Adipocyte (in vitro differentiated cells): ENCODE results near the gene TMPRSS7.

Source experiments
- DNase-seq: peaks from one replicate; pipeline ENCODE4 v3.0.0-alpha.2; 2015; ENCODE audit warnings: low read depth
- H3K27me3 ChIP-seq: replicated peaks from 2 replicates; pipeline ENCODE4 v1.7.0; 2013; ENCODE audit warnings: mild to moderate bottlenecking, low read length, moderate library complexity; ENCODE audit not compliant: control insufficient read depth, insufficient read depth
- H3K36me3 ChIP-seq: 2 replicates; pipeline ENCODE4 v1.7.0; 2013; ENCODE audit warnings: low read length, mild to moderate bottlenecking, moderate library complexity; ENCODE audit not compliant: control insufficient read depth, insufficient read depth, severe bottlenecking
- H3K4me1 ChIP-seq: 2 replicates; pipeline ENCODE4 v1.7.0; 2013; ENCODE audit warnings: mild to moderate bottlenecking, low read length, moderate library complexity; ENCODE audit not compliant: control insufficient read depth, insufficient read depth
- H3K4me3 ChIP-seq: 2 replicates; pipeline ENCODE4 v1.7.0; 2013; ENCODE audit warnings: mild to moderate bottlenecking, low read length, moderate library complexity
- H3K9ac ChIP-seq: 2 replicates; pipeline ENCODE4 v1.7.0; 2013; ENCODE audit warnings: mild to moderate bottlenecking, low read length, moderate library complexity
- H3K9me3 ChIP-seq: 2 replicates; pipeline ENCODE4 v1.7.0; 2013; ENCODE audit warnings: mild to moderate bottlenecking, low read length, moderate library complexity; ENCODE audit not compliant: control insufficient read depth

TMPRSS7 gene

DNA sequence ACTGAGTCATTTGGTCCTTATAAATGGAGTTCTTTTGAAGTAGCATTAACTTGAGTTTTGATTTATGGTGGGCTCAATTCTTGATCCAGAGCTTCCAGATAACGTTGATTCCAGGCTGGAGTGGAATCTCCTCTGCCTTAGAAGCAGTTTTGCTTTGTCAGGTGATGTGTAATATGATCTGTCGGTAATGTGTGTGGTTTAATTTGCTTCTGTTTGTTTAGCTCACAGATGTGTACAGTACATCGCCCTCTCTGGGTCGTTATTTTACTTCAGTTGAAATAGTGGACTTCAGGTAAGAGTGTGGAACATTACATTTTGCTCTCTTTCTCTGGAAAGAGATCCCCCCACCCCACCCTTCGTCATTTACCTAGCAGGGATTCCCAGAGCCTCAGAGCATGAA is 74.8 kb downstream of the TMPRSS7 start:
- H3K9ac ChIP-seq = no peak overlapping the region
- H3K4me3 ChIP-seq = no peak overlapping the region
- H3K27me3 ChIP-seq = no peaks in the 10 kb centered on the region
- H3K4me1 ChIP-seq = peaks cover 6% of the 10 kb centered on the region
- no peaks in the 10 kb centered on the region for H3K36me3 ChIP-seq
- no peaks in the 10 kb centered on the region for H3K9me3 ChIP-seq
- DNase-seq = no peak

DNA sequence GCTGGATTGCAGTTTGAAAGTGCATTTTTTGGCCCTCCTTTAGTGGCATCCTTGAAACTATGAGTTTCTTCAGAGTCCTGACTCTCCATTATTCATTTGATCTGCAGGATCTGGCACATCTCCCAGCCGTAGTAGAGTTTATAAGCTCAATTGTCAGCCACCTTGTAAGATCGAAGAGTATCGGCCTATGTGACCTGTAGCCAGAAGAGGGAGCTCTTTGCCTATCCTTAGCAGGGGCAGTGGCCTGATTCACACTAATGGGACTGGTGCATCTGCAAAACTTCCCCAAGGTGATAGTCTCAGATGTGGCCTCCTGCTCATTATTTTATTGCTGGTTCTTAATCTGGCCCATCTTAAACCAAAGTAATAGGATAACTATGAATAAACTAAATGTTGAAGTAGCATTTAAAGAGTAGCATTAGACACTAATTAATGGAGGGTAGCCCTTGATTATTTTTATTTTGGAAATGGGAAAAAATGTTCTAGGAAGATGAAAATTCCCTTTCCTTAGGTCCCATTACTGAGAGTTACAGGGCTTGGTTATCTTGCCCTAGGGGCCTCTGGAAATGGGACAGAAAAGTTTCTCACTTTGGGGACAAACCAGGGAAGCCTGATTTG is 77.4 kb downstream of the TMPRSS7 start:
- DNase-seq = peak; percentile 84
- H3K9me3 ChIP-seq = no peaks in the 10 kb centered on the region
- H3K27me3 ChIP-seq = no peaks in the 10 kb centered on the region
- peaks cover 10% of the 10 kb centered on the region for H3K4me1 ChIP-seq
- H3K36me3 ChIP-seq = no peaks in the 10 kb centered on the region
- H3K4me3 ChIP-seq = no peak overlapping the region
- no peak overlapping the region for H3K9ac ChIP-seq

DNA sequence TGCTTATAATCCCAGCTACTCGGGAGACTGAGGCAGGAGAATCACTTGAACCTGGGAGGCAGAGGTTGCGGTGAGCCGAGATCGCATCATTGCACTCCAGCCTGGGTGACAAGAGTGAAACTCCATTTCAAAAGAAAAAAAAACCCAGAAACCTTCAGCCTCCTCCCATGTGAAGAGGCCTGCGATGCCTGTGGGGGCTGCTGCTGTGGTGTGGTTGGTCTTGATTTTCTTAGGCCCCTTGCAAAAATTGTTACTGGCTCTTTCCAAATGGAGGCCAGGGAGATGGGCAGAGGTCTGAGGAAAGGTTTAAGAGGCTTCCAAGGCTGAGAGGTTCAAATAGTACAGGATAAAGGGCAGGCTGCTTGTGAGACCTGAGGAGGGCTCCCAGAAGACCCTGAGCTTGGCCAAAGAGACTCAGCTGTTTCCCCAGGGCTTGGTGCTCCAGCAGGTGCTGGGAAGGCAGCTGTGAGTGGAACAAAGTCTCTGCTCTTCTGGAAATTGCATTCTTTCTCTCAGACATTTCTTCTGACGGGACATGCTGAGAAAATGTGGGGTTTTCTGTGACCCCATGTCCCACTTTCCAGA is 80.1 kb downstream of the TMPRSS7 start:
- no peak overlapping the region for H3K9ac ChIP-seq
- no peak overlapping the region for H3K4me3 ChIP-seq
- H3K36me3 ChIP-seq = no peaks in the 10 kb centered on the region
- no peaks in the 10 kb centered on the region for H3K9me3 ChIP-seq
- DNase-seq = no peak
- H3K4me1 ChIP-seq = peaks cover 10% of the 10 kb centered on the region
- no peaks in the 10 kb centered on the region for H3K27me3 ChIP-seq

DNA sequence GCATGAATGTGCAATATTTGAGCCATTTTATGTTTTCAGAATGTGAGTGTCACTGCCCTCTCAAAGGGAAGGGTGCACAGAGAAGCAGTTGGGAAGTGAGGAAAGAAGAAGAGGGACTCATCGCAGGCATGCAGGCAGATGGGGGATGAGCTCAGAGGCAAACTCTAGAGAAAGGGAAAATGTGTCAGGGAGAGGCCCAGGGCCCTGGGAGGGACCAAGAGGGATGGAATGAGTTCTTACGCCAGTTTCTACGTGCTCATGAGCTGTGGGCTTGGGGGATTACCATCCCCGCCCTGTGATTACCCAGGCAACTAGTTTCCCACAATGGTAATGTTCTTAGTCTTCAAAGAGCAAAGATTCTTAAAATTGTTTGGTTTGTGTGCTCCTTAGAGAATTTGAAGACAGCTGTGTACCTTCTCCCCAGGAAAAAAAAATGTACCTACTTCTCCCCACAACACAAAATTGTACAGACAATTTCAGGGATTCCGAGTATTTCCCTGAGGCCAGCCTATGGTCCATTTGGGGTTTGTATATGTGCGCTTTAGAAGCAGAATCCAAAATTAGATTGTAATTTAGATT is 80.7 kb downstream of the TMPRSS7 start:
- Histone ChIP-seq H3K36me3 (no peaks in the 10 kb centered on the region), H3K9me3 (no peaks in the 10 kb centered on the region), H3K27me3 (no peaks in the 10 kb centered on the region), H3K4me1 (peaks cover 10% of the 10 kb centered on the region), H3K9ac (no peak overlapping the region), H3K4me3 (no peak overlapping the region)
- no peak for DNase-seq

DNA sequence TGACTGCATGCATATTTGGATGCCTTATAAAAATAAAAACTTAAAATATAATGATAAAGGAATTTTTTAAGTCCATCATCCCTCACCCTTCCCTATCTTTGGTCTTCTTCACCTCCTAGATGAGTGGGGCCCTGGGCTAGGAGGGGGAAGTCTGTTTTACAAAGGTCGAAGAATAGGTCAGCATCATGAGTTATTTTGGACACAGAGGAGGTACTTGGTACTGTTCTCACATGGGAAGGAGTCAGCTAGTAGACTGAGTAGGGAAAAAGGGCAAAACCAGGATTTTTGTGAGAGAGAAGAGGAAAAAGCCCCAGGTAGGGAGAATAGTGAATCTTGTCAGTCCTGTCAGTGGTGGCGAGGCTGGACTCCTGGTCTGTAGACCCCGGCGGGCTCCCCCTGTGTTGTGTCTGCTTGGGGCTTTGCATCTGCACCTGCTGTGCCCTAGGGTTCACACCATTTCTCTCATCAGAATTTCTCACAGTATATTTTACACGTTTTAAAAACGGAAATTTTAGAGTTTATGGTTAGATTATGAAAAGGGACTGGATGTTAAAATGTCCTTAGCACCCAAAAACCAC is 81.4 kb downstream of the TMPRSS7 start:
- Histone ChIP-seq H3K9me3 (no peaks in the 10 kb centered on the region), H3K4me1 (peaks cover 10% of the 10 kb centered on the region), H3K36me3 (no peaks in the 10 kb centered on the region), H3K4me3 (no peak overlapping the region), H3K27me3 (no peaks in the 10 kb centered on the region), H3K9ac (no peak overlapping the region)
- DNase-seq = no peak

DNA sequence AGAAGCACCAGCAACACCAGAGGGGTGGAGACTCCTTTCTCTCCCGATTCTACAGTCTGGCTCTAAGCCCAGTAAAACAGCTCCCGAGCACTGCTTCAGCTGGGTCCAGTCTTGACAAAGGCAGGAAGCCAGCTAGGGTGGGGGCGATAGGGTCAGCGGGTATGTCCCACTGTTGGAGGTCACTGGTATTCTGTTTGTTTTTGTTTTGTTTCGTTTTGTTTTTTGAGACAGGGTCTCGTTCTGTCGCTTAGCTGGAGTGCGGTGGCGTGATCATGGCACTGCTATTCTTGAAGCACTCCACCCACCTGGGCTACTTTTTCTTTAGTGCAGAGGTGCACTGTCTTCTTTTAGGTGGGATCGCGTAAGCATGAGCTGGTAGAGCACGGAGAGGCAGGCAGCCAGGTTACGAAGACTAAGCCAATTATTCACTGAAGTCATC is 82.2 kb downstream of the TMPRSS7 start:
- Histone ChIP-seq H3K4me3 (no peak overlapping the region), H3K27me3 (no peaks in the 10 kb centered on the region), H3K4me1 (peaks cover 4% of the 10 kb centered on the region), H3K9me3 (no peaks in the 10 kb centered on the region), H3K36me3 (no peaks in the 10 kb centered on the region), H3K9ac (no peak overlapping the region)
- DNase-seq = no peak

DNA sequence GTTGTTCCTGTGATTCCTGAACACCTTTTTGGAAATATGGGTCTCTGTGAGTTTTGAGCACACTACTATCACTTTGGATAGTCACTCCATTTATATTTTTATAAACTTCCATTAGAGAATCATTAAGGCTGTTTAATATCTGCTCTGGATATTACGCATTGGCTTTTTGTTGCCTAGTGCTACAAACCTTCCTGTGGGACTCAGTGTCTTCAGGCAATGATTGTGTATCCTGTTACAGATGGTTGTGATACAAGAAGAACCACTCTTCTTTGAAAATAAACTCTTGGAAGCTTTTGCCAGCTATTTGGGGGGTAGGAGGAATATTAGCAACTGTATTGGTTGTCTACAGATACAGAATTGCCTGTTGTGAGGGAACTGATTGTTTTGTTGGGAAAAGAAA is 82.9 kb downstream of the TMPRSS7 start:
- no peak for DNase-seq
- no peak overlapping the region for H3K9ac ChIP-seq
- no peaks in the 10 kb centered on the region for H3K9me3 ChIP-seq
- H3K36me3 ChIP-seq = no peaks in the 10 kb centered on the region
- no peaks in the 10 kb centered on the region for H3K27me3 ChIP-seq
- peaks cover 4% of the 10 kb centered on the region for H3K4me1 ChIP-seq
- no peak overlapping the region for H3K4me3 ChIP-seq

DNA sequence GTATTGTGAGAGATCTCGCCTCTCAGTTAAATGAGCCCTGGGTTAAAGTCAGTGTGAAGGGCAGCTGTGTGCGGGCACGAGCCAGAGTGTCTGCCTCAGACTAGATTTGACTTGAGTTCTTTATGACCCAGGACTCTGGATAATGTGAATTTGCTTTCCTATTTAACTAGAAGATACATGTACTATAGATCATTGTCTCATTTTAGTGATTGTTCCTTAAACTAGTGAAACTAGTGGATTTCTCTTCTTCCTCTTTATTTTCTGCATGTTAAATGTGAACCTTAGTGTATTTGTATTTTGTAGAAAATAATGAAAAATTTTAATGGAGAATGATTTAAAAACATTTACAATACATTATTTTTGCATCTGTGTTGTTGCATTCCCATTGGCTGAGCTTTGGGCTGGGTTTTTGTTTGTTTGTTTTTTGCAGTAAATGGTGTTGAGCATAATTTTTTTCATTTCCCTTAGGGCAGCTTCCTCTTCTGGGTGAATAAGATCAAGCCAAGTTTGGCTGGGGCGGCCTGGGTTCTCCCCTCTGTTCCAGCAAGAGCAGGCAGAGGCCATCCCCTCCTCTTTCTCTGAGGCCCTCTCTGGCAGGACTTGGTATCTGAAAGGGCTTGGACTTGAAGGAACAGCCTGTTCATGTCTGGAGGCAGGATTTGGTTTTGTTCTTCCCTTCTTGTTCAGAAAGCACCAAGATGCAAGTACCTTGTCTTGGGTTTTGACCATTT is 83.5 kb downstream of the TMPRSS7 start:
- Histone ChIP-seq H3K4me1 (peaks cover 4% of the 10 kb centered on the region), H3K9me3 (no peaks in the 10 kb centered on the region), H3K4me3 (no peak overlapping the region), H3K36me3 (no peaks in the 10 kb centered on the region), H3K9ac (no peak overlapping the region), H3K27me3 (no peaks in the 10 kb centered on the region)
- no peak for DNase-seq

DNA sequence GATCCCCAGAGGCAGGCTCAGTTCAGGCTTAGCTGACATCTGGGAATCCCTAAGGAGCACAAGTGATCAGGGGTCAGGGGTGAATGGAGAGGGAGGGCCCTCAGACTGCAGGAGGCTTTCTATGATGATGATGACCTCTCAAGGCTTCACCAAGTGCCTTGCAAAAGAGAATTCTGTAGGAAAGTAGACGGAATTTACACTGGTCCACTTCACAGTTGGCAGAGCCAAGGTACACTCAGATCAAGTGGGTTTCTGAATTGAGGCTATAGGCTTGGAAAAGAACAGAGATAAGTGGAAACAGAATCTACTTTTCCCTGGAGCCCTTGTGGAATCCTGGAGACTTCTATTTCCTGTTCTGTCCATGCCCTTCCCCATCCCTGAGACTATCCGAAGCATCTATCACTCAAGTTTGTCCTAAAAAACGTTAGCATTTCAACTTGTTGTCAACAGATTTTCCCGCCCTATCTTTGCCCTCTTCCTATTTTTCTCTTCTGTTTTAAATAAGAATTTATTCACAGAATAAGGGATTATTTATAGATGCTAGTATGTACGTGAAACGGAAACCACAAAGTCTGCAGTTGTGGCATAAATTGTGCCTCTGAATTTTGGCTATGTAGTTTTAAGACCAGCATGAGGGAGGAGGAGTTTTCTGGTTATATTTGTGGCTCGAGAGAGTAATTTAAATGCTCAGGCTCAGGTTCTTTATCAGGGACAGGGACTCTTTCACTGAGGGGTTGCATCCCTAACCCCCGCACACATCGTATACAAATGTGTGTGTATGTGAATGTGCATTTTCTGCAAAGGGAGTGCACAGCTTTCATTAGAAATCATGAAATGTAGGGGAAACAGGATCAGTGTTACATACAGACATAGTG is 85.7 kb downstream of the TMPRSS7 start:
- no peaks in the 10 kb centered on the region for H3K9me3 ChIP-seq

DNA sequence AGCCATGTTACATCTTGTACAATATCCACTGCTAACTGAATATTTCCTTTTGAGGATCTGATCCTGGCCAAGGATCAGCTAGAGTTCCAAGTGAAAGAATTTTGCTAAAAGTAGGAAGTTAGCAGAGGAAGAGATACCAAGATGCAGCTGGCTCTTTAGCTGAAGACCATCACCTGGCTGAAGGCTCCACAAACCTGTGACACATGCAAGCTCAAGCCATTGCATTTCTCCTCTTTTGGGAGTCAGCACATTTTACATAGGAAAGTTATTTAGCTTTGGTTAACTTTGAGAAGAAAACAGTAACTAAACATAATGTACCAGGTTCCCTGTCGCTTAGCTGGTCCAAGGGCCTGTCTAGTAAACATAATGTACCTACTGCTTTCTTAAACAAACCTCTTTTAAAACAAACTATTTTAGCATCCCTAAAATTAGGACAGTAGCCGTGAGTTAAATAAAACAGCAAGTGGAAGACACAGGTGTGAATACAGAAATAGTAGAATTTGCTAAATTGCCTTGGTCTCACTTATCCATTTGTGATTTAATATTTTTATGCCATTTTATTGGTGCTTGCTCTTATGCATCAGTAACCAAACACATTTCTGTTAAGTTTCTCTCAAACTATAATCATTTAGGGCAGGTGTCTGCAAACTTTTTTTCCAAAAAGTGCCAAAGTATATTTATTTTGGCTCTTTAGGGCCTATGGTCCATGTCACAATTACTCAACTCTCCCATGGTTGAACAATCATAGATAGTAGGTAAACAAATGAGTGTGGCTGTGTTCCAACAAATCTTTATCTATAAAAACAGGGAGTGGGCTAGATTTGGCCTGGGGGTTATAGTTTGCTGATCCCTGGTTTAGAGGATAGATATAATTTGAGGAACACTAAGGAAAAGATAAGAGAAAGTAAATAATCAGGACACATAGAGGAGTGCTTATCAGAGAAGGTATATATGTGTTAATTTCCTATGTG is 87.3 kb downstream of the TMPRSS7 start:
- no peak for DNase-seq
- Histone ChIP-seq H3K9ac (no peak overlapping the region), H3K27me3 (no peaks in the 10 kb centered on the region), H3K4me1 (peaks cover 7% of the 10 kb centered on the region), H3K9me3 (no peaks in the 10 kb centered on the region), H3K36me3 (no peaks in the 10 kb centered on the region), H3K4me3 (no peak overlapping the region)

More for the DNA sequence above, 85.7 kb downstream of the TMPRSS7 start:
- no peak for DNase-seq
- no peak overlapping the region for H3K4me3 ChIP-seq
- H3K4me1 ChIP-seq = peaks cover under 1% of the 10 kb centered on the region
- H3K27me3 ChIP-seq = no peaks in the 10 kb centered on the region
- no peaks in the 10 kb centered on the region for H3K36me3 ChIP-seq
- no peak overlapping the region for H3K9ac ChIP-seq
